Measurements from ENCODE around the gene REC8.

DNA sequence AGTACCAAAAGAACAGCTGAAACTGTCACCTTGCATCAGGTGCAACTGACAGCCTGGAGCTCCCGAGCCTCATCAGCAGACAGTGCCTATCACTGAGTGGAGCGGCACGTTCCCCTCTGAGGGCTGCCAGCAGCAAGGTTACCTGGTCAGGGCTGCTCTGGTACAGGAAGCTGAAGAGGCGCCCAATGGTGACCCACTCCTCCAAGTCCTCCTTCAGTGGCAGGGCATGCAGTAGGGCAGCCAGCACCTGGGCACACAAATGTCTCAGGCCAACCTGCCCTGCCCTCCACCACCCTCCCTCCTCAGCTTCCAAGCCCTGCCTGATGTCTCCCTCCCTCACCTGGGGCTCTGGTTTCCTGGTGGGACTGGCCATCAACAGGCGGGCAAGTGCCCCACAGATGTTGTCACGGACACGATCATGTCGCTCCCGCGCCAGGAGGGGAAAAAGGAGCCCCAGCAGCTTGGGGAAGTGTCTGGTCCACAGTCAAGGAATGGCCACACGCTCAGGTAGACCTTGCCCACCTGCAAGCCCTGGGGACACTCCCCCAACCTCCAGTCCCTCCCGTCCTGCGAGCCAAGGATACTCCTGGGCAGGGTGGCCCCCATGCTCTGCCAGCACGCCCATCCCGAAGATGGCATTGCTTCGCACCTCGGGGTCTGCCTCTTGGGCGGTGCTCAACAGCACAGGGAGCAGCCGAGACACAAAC lies 9.6 kb downstream of the REC8 start:
- TF ChIP-seq CTCF (IDR thresholded peaks at IDR 0.05; ENCODE audit: low read depth, low read length, missing input control): no peak
- TF ChIP-seq, protein P1, sequence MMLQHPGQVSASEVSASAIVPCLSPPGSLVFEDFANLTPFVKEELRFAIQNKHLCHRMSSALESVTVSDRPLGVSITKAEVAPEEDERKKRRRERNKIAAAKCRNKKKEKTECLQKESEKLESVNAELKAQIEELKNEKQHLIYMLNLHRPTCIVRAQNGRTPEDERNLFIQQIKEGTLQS (IDR thresholded peaks at IDR 0.05): no peak
- TF ChIP-seq RAD21 (IDR thresholded peaks at IDR 0.05): no peak
- TF ChIP-seq, protein P2, sequence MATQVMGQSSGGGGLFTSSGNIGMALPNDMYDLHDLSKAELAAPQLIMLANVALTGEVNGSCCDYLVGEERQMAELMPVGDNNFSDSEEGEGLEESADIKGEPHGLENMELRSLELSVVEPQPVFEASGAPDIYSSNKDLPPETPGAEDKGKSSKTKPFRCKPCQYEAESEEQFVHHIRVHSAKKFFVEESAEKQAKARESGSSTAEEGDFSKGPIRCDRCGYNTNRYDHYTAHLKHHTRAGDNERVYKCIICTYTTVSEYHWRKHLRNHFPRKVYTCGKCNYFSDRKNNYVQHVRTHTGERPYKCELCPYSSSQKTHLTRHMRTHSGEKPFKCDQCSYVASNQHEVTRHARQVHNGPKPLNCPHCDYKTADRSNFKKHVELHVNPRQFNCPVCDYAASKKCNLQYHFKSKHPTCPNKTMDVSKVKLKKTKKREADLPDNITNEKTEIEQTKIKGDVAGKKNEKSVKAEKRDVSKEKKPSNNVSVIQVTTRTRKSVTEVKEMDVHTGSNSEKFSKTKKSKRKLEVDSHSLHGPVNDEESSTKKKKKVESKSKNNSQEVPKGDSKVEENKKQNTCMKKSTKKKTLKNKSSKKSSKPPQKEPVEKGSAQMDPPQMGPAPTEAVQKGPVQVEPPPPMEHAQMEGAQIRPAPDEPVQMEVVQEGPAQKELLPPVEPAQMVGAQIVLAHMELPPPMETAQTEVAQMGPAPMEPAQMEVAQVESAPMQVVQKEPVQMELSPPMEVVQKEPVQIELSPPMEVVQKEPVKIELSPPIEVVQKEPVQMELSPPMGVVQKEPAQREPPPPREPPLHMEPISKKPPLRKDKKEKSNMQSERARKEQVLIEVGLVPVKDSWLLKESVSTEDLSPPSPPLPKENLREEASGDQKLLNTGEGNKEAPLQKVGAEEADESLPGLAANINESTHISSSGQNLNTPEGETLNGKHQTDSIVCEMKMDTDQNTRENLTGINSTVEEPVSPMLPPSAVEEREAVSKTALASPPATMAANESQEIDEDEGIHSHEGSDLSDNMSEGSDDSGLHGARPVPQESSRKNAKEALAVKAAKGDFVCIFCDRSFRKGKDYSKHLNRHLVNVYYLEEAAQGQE (IDR thresholded peaks at IDR 0.05): no peak
- no peak for TF ChIP-seq FOXA1 (IDR thresholded peaks at IDR 0.05)
- TF ChIP-seq, protein P3, sequence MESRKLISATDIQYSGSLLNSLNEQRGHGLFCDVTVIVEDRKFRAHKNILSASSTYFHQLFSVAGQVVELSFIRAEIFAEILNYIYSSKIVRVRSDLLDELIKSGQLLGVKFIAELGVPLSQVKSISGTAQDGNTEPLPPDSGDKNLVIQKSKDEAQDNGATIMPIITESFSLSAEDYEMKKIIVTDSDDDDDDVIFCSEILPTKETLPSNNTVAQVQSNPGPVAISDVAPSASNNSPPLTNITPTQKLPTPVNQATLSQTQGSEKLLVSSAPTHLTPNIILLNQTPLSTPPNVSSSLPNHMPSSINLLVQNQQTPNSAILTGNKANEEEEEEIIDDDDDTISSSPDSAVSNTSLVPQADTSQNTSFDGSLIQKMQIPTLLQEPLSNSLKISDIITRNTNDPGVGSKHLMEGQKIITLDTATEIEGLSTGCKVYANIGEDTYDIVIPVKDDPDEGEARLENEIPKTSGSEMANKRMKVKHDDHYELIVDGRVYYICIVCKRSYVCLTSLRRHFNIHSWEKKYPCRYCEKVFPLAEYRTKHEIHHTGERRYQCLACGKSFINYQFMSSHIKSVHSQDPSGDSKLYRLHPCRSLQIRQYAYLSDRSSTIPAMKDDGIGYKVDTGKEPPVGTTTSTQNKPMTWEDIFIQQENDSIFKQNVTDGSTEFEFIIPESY (IDR thresholded peaks at IDR 0.05): no peak
- no peak for TF ChIP-seq TAF1 (conservative IDR thresholded peaks at IDR 0.05)
- TF ChIP-seq YY1 (IDR thresholded peaks at IDR 0.05): no peak
